Measurements from ENCODE around the gene OR4K14. TPM values are rescaled to one million over a fixed set of nuclear protein-coding genes. Genes with fewer than 3 reads are reported as not detected.

OR4K14 gene
- total and polyA plus RNA-seq, 2 experiments from 2014 or later = not detected

GRCh38 chr14:20059745-20060144 is 40.6 kb upstream of the OR4K14 start, which contains the start of gene OR4L1:
Gene OR4L1, plus strand, starts transcription at chr14:20060045. Its CDS starts 0 bp downstream, at chr14:20060045.
- Histone ChIP-seq H3F3A (replicated peaks; ENCODE audit: low read depth) (no peaks in the 10 kb centered on the region), H3K4me1 (ENCODE audit: insufficient read depth) (no peaks in the 10 kb centered on the region), H3K4me2 (no peak within 1 kb of the TSS), H3K79me2 (replicated peaks; ENCODE audit: insufficient read depth) (no peaks in the 10 kb centered on the region), H3K9me2 (ENCODE audit: insufficient read depth) (no peaks in the 10 kb centered on the region), H3K27ac (ENCODE audit: low read depth) (no peak within 1 kb of the TSS), H3K4me3 (no peak within 1 kb of the TSS), H4K20me1 (replicated peaks; ENCODE audit: insufficient read depth) (no peaks in the 10 kb centered on the region), H2AFZ (no peak within 1 kb of the TSS), H3K27me3 (ENCODE audit: insufficient read depth) (no peaks in the 10 kb centered on the region), H3K36me3 (ENCODE audit: insufficient read depth) (peaks cover 17% of the 10 kb centered on the region; the same call in 1 of the 2 replicates)
- ATAC-seq (no peak), DNase-seq (ENCODE audit: low spot score) (no peak)
- no peak within 1 kb of the TSS for H3K4me3 Mint-ChIP-seq
- no peaks in the 10 kb centered on the region for H3K27me3 Mint-ChIP-seq (ENCODE audit: insufficient read depth, low read depth, poor library complexity)
- no peak within 1 kb of the TSS for H3K27ac Mint-ChIP-seq
- H3K9me3 Mint-ChIP-seq = peaks cover 93% of the 10 kb centered on the region
- H3K36me3 Mint-ChIP-seq (ENCODE audit: low read depth) = peaks cover 7% of the 10 kb centered on the region; the same call in 2 of the 3 replicates
- TF ChIP-seq ZNF114 (CRISPR knock-in tag; IDR thresholded peaks at IDR 0.05) = no peak
- TF ChIP-seq EZH2phosphoT487 (IDR thresholded peaks at IDR 0.05; ENCODE audit: unreplicated experiment) = no peak
- TF ChIP-seq CREB1 (CRISPR knock-in tag; IDR thresholded peaks at IDR 0.05; ENCODE audit: low read depth) = no peak
- TF ChIP-seq POLR2AphosphoS5 (IDR thresholded peaks at IDR 0.05; ENCODE audit: low read depth) = no peak
- no peak for TF ChIP-seq NANOG (IDR thresholded peaks at IDR 0.05; ENCODE audit: borderline replicate concordance)
- TF ChIP-seq EZH2 (IDR thresholded peaks at IDR 0.05; ENCODE audit: low read depth, unreplicated experiment) = no peak
- no peak for TF ChIP-seq CTCF (conservative IDR thresholded peaks at IDR 0.05; ENCODE audit: low read depth in 2 of 2)
- no peak for TF ChIP-seq ZNF462 (CRISPR knock-in tag; IDR thresholded peaks at IDR 0.05)
- no peak for TF ChIP-seq ZNF331 (CRISPR knock-in tag; IDR thresholded peaks at IDR 0.05; ENCODE audit: low read depth)
- no peak for TF ChIP-seq JUNB (IDR thresholded peaks at IDR 0.05; ENCODE audit: unreplicated experiment)
- no peak for TF ChIP-seq ETS1 (IDR thresholded peaks at IDR 0.05)
- TF ChIP-seq REST (IDR thresholded peaks at IDR 0.05; ENCODE audit: unreplicated experiment) = no peak
- TF ChIP-seq STAT1 (IDR thresholded peaks at IDR 0.05; ENCODE audit: unreplicated experiment) = no peak
- no peaks in the 10 kb centered on the region for H3K4me1 Mint-ChIP-seq
